Midbrain (tissue), 1 donor: ENCODE results near the gene CSRNP2.
"Not testable (repeated sequence)": the region's sequence is repeated elsewhere in the genome, so short reads cannot be mapped to it uniquely, and the experiment has no call there.

ENCODE experiments used
- DNase-seq: peaks from one replicate; lab custom pipeline; 2025; lab: John Stamatoyannopoulos, UW

The CSRNP2 gene

GRCh38 chr12:51083126-51083833 is at the start of gene CSRNP2:
Gene CSRNP2 (minus strand): TSS chr12:51083596. CDS start chr12:51076561, 7,035 bp downstream.
- peak; percentile 95 for DNase-seq

- DNase-seq: no peak
These were observed 49.3 kb upstream of the CSRNP2 start for GRCh38 chr12:51132693-51133092.

- DNase-seq: no peak
These were observed 48.5 kb upstream of the CSRNP2 start for GRCh38 chr12:51131745-51132521.

- DNase-seq: no peak
These were observed 45.5 kb upstream of the CSRNP2 start for GRCh38 chr12:51128919-51129318.

DNA sequence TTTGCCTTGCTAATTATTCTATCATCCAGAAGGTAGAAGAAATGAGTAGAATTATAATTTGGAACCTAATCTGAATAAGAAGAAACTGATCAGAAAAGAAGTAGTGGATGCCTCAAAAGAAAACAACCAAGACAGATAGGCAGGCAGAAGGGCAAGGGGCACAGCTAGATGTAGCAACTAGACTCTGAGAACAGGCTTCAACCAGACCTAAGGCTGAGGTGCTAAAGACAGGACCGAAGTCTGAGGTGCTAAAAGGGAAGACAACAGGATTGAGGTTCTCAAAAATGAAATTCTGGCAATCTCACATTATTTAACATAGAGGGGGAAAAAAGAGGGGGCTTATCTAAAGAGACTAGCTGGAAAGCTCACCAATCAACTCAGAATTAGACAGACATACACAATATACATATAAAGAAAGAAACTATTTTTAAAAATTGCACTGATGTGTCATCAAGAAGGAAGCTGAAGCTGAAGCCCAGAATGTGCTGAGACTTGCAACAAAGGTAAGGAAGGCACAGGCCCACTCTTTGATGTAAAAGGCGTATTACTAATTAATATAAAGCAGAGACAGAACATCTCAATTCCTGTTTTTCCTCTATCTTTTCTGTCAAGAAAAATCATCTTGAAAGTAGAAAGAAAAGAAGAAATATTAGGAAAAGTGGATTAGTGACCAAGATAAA is 43.8 kb upstream of the CSRNP2 start:
- DNase-seq: no peak

DNA sequence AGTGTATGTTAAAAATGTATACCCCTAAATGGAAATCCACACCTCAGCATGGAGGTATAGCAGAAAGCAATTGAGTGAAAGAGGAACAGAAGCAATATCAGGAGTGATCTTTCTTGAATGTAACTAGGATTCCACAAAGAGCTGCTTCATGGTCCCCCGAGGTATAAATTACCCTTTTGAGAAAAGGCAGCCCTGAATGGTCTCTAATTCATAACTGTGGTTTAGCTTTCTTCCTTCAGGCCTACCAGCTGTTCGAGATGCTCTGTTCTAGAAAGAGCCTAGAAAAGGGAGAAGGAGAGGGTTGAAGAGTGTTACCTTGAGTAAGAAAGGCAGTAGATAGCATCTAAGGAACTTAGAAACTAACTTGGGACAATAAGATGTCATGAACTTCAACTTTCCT is 42.9 kb upstream of the CSRNP2 start:
- DNase-seq: no peak

GRCh38 chr12:51124504-51124903 is 41.1 kb upstream of the CSRNP2 start:
- no peak for DNase-seq

- DNase-seq: no peak
These were observed 39.4 kb upstream of the CSRNP2 start for GRCh38 chr12:51122844-51123243.

DNA sequence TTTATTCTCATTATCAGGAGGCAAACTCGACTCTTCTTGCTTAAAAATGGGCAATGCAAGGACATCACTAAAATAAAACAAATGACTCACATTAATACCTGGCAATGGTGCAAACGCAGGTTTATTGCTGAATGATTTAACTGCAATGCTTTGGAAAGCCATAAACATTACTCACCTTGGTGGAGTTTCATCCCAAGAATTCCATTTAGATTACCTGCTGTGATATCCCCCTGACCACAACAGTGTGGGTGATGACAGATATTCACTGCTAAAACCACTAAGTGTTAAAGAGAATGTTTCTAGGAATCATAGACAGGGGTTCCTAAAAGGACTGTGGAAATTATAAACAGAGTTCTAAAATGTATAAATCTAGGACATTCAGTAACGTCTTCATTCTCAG is 35.3 kb upstream of the CSRNP2 start:
- no peak for DNase-seq

- DNase-seq: no peak
These were observed 32.1 kb upstream of the CSRNP2 start for GRCh38 chr12:51115533-51115932.

- no peak for DNase-seq
These were observed 24.7 kb upstream of the CSRNP2 start for GRCh38 chr12:51108136-51108535.

DNA sequence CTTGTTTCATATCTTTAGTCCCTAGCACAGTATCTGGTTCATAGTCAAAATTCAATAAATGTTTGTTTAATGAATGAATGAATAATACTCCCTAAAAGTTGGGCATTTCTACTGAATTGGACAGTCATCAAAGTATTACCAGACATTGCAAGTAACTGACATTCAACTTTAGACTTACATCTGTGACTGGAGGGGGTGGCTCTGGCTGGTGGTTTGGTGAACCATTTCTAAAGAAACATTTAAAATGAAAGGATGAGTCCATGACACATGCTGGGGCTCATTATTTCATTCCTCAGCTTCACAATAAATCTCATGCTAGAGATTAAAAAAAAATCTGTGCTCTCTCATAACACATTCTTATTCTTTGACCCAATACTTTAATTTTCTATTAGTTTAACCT is 20.6 kb upstream of the CSRNP2 start:
- DNase-seq: no peak

- no peak for DNase-seq
These were observed 15.2 kb upstream of the CSRNP2 start for GRCh38 chr12:51098611-51099010.

GRCh38 chr12:51090705-51091229 is 7.4 kb upstream of the CSRNP2 start:
- no peak for DNase-seq

DNA sequence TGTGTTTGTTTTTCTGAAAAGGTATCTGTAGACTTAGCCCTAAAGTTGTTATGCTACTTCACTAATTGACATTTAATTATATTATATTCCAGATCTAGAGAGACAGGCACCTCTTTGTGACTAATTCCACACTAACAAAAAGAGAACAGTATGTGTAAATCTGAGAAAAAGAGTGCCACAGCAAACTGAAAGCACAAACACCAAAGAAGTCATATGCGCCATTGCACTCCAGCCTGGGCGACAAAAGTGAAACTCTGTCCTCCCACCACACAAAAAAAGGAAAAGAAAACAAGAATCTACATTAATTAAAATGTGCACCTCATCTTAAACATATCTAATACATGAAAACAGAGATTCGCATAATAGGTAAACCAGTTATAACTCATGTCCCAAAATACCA is 4.4 kb upstream of the CSRNP2 start:
- DNase-seq: no peak

- no peak for DNase-seq
These were observed 3.5 kb upstream of the CSRNP2 start for GRCh38 chr12:51086933-51087332.

- no peak for DNase-seq
These were observed 2.4 kb upstream of the CSRNP2 start for GRCh38 chr12:51085757-51086156.

DNA sequence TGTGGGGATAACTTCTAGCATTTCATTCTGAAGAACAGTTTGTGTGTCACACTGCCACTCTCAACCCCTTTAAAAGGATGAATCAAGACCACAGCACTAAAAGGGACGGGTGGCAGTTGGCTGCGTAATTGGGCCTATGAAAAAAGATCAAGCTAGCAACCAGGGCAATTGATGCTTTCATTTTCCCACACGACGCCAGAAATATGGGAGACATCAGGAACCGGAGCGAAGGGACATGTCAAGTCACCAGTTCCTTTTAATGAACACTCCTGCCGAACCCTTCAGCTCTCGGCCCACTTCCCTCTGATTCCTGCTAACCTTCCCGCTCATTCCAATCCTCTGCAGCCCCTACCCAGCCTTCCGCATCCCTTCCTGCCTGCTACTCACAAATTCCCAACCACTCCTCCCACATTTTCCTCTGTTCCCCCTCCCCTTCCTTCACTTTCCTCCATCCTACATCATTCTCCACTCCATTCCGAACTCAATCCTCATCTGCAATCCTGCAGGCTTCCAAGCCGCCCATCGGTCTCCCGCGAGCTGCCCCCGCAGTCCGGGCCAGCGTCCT is 753 bp downstream of the CSRNP2 start:
- peak; percentile 38 for DNase-seq

DNA sequence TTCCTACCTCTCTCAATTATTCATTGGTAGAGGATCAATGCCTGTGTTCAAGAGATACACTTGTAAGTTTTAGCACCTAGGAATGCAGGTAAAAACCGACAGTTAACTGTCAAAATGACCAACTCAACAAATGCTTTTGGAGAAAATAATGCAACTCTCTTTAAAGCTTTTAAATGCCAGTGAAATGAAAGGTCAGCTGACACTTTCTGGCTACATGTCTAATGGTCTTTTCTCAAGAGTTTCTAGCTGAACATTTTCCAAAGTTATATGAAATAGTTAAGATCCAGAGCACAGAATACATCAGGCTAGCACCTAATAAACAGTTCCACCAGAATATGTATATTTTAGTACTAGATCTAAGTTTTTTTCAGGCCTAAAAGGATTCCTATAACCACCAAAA is 2.0 kb downstream of the CSRNP2 start:
- no peak for DNase-seq

GRCh38 chr12:51080136-51080535 is 3.3 kb downstream of the CSRNP2 start:
- DNase-seq: no peak

- not testable (repeated sequence) for DNase-seq
These were observed 4.5 kb downstream of the CSRNP2 start for GRCh38 chr12:51078866-51079265.

DNA sequence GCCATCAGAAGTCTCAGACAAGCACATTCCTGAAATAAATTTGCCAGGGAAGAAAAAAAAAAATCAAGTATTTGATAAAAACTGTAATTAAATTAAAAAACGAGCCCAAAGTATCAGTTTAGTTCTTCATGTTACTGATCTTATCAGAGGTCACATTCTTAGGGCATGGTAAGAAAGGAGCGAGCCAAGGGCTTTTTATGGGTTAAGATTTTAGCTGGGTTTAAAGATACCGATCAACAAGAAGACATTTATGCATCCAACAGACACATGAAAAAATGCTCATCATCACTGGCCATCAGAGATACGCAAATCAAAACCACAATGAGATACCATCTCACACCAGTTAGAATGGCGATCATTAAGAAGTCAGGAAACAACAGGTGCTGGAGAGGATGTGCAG is 5.0 kb downstream of the CSRNP2 start:
- not testable (repeated sequence) for DNase-seq
